Measurements from ENCODE around the gene HLA-DOB. TPM values are rescaled to one million over a fixed set of nuclear protein-coding genes. Genes with fewer than 3 reads are reported as not detected.
A peak's percentile ranks its signal among the peaks of the same experiment; 100 is the strongest.

Gene HLA-DOB
- total and polyA plus RNA-seq, 11 donors, result 0.25 to 2.7 (median 0.60) TPM; not detected in 2

DNA sequence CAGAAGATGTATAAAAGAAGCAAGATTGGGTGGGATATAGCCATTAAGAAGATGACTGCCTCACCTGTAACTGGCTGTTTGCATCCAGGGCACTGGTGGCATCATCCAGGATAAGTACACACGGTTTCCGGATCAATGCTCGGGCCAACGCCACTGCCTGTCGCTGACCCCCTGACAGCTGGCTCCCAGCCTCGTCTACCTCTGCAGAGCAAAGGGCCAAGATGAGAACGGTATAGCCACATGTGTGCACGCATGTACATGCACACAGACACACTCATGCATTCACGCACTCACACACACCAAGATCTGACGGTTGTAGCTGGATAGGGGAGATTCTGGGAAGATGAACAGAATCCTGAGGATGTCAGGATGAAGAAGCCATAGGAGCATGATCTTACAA is 30.2 kb upstream of the HLA-DOB start:
- TF ChIP-seq, protein P1, sequence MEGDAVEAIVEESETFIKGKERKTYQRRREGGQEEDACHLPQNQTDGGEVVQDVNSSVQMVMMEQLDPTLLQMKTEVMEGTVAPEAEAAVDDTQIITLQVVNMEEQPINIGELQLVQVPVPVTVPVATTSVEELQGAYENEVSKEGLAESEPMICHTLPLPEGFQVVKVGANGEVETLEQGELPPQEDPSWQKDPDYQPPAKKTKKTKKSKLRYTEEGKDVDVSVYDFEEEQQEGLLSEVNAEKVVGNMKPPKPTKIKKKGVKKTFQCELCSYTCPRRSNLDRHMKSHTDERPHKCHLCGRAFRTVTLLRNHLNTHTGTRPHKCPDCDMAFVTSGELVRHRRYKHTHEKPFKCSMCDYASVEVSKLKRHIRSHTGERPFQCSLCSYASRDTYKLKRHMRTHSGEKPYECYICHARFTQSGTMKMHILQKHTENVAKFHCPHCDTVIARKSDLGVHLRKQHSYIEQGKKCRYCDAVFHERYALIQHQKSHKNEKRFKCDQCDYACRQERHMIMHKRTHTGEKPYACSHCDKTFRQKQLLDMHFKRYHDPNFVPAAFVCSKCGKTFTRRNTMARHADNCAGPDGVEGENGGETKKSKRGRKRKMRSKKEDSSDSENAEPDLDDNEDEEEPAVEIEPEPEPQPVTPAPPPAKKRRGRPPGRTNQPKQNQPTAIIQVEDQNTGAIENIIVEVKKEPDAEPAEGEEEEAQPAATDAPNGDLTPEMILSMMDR (IDR thresholded peaks at IDR 0.05), result no peak
- no peak for TF ChIP-seq POLR2A (IDR thresholded peaks at IDR 0.05)
- Histone ChIP-seq H3K27ac (peak overlapping the region in 1 of 12 donors; percentile 18), H3K4me3 (peak overlapping the region in 1 of 12 donors; percentile 21), H3K9me3 (no peaks in the 10 kb centered on the region), H3K27me3 (no peaks in the 10 kb centered on the region), H3K4me1 (peaks cover 0 to 87% (median 23%) of the 10 kb centered on the region in 12 donors), H3K36me3 (peaks cover 0 to 82% (median 69%) of the 10 kb centered on the region in 9 donors)
- no peak for DNase-seq
- ATAC-seq, result no peak
- intact Hi-C loops (cut with DNase I), result no loop called here
- WGBS, 4 donors, result 85 to 94% (median 92%) methylated on average over 9 to 10 of the region's 10 CpGs

DNA sequence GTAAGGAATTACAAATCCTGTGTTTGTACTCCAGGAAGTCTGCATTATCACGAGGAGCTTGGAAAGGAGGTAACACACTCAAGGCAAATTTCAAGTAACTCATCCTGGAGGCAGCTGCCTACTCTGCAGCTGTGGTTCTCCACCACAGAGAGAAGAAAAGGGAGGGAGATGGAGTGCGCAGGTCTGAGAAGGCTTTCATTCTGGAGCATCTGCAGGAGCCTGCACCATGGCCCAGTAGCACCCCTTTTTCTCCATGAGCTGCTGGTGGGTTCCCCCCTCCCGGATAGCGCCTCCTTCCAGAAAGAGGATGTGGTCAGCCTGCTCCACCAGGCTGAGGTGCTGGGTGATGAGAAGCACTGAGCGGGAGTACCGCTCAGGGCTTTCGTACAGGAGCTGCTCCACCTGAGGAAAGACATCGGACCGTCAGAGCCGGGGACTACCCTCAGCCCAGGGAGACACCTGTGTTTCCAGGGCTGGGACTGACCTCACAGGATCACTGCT is 28.6 kb upstream of the HLA-DOB start:
- Histone ChIP-seq H3K4me3 (peak overlapping the region in 10 of 12 donors; percentile 64 to 93 (median 82)), H3K27ac (peak overlapping the region; percentile 80 to 100 (median 96)), H3K9me3 (no peaks in the 10 kb centered on the region), H3K36me3 (peaks cover 0 to 82% (median 70%) of the 10 kb centered on the region in 9 donors), H3K4me1 (peaks cover 0 to 87% (median 16%) of the 10 kb centered on the region in 12 donors), H3K27me3 (no peaks in the 10 kb centered on the region)
- intact Hi-C loops (cut with DNase I), result loop anchor here in 1 of 10 donors (1.0 kb wide), 1 partner anchor 8 kb away; the partner anchor contains the start of gene TAP1
- peak in 3 of 5 donors; percentile 25 to 54 (median 33) for DNase-seq
- WGBS, 4 donors, result 57 to 64% (median 59%) methylated on average over 8 to 10 of the region's 10 CpGs
- ATAC-seq, result peak in 1 of 4 donors; percentile 11
- TF ChIP-seq, protein P1 (IDR thresholded peaks at IDR 0.05), result no peak
- TF ChIP-seq POLR2A (IDR thresholded peaks at IDR 0.05), result no peak

DNA sequence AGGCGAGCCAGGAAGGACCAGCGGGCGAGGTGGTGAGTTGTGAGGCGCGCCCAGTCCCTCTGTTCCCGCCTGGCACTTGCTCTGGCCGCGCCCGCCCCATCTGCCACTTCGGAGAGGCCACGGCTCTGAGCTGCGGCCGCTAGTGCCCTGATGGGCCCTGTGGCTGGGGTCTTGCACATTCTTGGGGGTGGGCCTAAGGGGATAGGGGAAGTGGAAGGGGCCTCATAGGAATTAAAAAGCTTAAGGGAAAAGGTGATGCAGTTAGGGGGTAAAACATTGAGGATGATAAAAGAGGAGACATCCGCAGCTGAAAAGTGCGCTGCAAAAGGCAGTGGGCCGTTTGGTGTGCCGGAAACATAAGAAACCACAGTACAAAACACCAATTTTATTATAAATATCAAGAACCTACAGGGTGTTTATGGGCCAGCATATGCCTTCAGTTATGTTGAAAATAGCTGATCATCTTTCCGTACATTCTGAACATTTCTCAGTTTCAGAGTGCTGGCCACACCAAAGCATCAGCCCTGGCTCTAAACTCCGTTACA is 28.1 kb upstream of the HLA-DOB start:
- peak overlapping the region; percentile 80 to 100 (median 96) for H3K27ac ChIP-seq
- intact Hi-C loops (cut with DNase I), result loop anchor here in 5 of 10 donors (1.0 to 5.0 kb wide), 4 partner anchors 7 to 127 kb away; partner anchors contain the start of genes TAP1 (in 4 of the 5) and BRD2 (in 1 of the 5)
- H3K4me1 ChIP-seq, result peaks cover 0 to 87% (median 16%) of the 10 kb centered on the region in 12 donors
- H3K4me3 ChIP-seq, result peak overlapping the region; percentile 61 to 93 (median 81)
- H3K27me3 ChIP-seq, result no peaks in the 10 kb centered on the region
- H3K9me3 ChIP-seq, result no peaks in the 10 kb centered on the region
- DNase-seq (no peak), ATAC-seq (no peak)
- WGBS, 4 donors, result 27 to 31% (median 28%) methylated on average over 19 of the region's 19 CpGs
- H3K36me3 ChIP-seq, result peaks cover 0 to 82% (median 70%) of the 10 kb centered on the region in 9 donors
- TF ChIP-seq POLR2A (IDR thresholded peaks at IDR 0.05), result peak in 1 of 2 donors; percentile 70
- TF ChIP-seq, protein P1 (IDR thresholded peaks at IDR 0.05), result no peak

Measured in heart left ventricle (tissue), 16 donors.